GM18951 (cell line): ENCODE measurements around the gene RFC5.
"Not testable (repeated sequence)": the region's sequence is repeated elsewhere in the genome, so short reads cannot be mapped to it uniquely, and the experiment has no call there.

Source experiments
- POLR2A ChIP-seq: IDR thresholded peaks from 4 replicates; pipeline ENCODE4 v1.6.1; 2011; ENCODE audit warnings: mild to moderate bottlenecking; ENCODE audit not compliant: insufficient read length, insufficient read depth; ENCODE audit errors: extremely low read depth
- in situ Hi-C: fragments of 300-500 bp; cut with MboI; formaldehyde crosslinking; loops from one replicate; pipeline ENCODE4 v1.12.0; 2022; ENCODE audit warnings: low sequenced_read_pairs, mixed read lengths, inconsistent platforms; ENCODE audit not compliant: unreplicated experiment

RFC5 gene

DNA sequence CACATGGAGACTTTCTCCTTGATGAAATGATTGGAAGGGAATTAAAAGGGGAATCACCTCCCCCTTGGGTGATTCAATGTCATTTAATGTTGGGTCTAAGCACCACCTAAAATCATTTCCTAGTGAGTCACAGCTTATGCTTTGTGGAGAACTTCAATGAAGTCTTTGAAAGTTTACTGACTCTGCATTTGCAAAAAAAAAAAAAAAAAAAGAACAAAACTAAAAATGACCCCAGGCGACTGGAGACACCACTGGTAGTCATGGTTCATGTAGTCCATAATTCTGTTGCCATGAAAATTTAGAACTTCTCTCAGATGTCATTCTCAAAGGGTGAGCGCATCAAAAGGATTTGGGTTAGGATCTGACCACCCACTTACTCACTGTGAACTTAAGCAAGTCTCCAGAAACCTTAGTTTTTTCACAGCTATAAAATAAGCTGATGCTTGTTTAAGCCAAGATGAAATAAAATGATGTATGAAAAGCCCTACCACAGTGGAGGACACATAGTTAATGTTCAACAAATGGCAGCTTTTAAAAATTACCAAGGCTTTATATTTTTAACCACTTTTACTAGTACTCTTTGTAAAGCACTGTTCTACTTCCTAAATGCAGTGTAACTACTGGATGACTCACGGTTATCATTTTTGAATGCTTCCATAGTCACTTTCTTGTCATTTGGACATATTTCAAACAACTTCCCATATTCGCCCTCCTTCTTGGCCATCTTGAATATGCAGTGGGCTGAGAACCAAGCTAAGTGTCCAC lies 29.6 kb upstream of the RFC5 start:
- no peak for TF ChIP-seq POLR2A
- in situ Hi-C loops, result no loop called here

DNA sequence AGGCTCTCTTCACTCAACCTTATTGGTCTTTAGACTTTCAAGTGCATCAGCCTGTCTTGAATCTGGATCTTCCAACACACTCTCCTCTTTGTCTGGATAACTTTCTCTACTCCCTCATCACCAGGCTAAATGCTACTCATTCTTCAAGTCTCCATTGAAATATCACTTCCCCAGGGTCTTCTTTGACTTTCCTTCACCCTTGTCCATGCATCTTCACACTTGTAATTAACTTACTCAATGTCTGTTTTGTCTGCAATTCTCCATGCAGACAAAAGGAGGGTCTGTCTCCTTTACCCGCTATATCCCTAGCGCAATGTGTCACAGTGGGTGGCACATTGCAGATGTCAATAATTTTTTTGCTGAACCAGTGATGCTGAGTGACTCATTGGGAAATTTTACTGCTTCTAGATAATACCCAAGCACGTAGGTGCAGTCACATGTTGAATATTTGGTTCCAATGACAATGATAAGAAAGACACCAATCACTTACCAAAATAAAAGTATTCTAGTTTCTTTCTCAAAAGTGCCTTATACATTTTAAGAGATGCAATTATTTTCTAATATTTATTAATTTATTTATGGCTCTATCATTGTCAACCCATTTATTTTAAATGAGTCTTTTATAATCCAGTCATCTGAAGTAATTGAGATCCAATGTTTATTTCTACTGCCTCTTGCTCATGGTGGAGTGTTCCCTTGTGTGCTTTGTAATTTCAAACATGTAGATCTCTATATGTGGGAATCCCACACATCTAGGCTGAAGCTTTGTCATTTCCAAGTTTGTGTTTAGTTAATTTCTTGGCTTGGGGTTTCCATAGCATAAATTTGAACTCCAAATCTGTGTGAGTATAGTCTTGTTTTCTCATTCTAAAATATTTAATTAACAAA lies 21.7 kb upstream of the RFC5 start:
- in situ Hi-C loops, result no loop called here

GRCh38 chr12:117998719-117999118 lies 17.8 kb upstream of the RFC5 start:
- no peak for TF ChIP-seq POLR2A
- in situ Hi-C loops, result no loop called here

More for the DNA sequence above, 21.7 kb upstream of the RFC5 start:
- TF ChIP-seq POLR2A, result no peak

DNA sequence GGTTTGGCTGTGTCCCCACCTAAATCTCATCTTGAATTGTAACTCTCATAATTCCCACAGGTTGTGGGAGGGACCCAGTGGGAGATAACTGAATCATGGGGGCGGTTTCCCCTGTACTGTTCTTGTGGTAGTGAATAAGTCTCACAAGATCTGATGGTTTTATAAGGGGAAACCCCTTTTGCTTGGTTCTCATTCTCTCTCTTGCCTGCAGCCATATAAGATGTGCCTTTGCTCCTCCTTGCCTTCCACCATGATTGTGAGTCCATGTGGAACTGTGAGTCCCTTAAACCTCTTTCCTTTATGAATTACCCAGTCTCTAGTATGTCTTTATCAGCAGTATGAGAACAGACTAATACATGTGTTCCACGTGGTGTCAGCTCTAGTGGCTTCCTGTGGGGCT lies 16.7 kb upstream of the RFC5 start:
- in situ Hi-C loops, result not testable (repeated sequence)

DNA sequence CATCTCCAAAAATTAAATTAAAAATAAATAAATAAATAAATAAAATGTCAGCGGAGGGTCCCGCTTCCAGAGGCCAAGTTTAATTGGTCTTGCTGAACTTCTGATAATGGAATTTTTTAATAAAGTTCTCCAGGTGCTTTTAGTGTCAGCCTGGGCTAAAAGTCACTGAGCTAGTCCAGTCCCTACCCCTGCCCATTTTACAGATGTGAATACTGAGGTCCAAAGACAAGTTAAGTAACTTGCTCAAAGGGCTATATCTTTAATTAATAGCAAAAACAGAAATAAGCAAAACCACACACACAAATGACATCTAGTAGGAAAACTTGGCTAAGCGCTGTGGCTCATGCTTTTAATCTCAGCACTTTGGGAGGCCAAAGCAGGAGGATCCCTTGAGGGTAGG lies 5.6 kb upstream of the RFC5 start:
- no peak for TF ChIP-seq POLR2A
- in situ Hi-C loops, result no loop called here

DNA sequence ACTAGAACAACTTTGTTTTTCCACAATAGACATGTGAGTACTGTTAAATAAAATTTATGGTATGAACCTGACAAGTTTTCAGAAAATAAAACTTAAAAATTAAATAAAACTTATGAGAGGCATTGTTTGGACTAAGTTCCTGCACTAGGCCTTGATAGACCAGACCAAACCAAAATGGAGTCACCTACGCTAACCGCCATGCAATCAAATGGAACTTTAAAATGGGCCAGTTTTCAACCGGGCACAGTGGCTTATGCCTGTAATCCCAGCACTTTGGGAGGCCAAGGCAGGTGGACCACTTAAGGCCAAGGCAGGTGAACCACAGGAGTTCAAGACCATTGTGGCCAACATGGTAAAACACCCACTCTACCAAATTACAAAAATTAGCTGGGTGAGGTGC lies 5.1 kb upstream of the RFC5 start:
- TF ChIP-seq POLR2A, result no peak
- in situ Hi-C loops, result no loop called here

DNA sequence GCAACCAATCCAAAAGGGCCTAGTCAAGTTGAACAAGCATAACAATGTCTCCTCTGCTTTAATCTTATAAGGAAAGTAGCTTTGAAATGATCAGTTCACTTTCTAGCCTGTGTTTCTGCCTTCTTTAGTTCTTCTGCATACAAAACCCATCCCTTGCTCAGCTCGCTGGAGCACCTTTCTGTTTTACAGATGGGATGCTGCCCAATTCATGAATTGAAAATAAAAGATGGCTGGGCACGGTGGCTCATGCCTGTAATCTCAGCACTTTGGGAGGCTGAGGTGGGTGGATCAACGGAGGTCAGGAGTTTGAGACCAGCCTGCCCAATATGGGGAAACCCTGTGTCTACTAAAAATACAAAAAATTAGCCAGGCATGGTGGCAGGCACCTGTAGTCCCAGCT lies 4.5 kb upstream of the RFC5 start:
- TF ChIP-seq POLR2A, result no peak
- in situ Hi-C loops, result no loop called here

DNA sequence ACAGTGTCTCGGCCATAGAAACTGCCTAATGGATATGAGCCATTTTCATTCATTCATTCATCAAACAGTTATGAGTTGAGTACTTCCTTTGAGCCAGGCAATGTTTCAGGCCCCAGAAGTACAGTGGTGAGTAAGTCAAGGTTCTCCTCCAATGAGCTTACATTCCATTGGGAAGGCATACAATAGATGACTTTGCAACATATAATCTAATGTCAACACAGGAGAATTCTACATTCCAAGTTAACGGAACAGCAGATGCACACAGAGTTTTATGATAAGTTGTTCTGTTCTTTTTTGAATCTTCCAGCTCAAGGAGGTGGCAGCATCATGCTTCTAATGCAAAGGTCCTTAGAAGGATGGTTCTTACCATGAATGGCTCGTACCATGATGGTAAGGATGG lies 3.2 kb upstream of the RFC5 start:
- in situ Hi-C loops, result no loop called here
- TF ChIP-seq POLR2A, result no peak

DNA sequence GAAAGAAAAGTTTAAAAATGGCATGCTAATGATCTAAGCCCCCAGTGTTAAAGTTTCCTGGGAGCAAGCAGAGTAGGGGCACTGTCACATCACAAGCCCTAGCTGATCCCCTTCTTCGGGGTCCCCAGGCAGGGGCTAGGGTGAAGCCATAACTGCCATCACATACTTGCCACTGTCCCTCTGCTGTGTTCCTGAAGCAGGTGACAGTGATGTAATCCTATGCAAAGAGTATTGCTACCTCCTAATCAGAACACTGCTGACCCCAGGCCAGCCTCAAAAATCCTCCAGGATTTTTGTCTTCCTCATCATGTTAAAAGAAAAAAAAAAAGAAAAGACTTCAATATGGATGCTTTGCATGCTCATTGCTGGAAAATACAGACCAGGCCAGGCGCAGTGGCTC lies 1.2 kb upstream of the RFC5 start:
- in situ Hi-C loops, result no loop called here
- no peak for TF ChIP-seq POLR2A

DNA sequence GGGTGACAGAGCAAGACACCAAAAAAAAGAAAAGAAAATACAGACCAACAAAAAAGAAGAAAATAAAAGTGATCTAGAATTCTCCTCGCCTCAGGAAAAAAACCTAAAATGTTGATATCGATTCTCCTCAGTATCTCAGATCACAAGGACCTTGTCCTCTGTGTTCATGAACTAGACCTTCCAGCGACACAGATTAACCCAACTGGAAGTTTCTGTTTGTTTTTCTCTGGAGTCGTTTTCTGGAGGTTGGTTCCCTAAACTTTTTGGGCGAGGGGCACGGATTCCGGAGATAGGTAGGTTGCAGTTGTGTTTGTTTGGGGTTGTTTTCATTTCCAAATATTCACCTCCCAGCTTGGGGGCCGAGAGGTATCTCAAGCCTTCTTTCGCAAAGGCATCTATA lies 559 bp upstream of the RFC5 start:
- TF ChIP-seq POLR2A, result no peak

DNA sequence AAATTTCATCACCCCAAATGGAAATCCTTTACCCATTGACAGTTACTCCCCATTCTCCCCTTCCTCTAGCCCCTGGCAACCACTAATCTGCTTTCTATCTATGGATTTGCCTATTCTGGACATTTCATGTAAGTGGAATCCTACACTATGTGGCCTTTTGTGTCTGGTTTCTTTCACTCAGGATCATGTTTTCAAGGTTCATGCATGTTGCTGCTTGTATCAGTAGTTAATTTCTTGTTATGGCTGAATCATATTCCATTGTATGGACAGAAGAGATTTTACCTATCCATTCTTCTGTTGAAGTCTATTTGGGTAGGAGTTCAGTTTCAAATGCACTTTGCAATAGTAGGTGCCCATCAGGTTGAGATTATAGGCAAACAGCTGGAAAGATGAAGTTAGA lies 1.4 kb downstream of the RFC5 start:
- no peak for TF ChIP-seq POLR2A
- in situ Hi-C loops, result no loop called here

More for the DNA sequence above, 559 bp upstream of the RFC5 start:
- in situ Hi-C loops, result no loop called here

DNA sequence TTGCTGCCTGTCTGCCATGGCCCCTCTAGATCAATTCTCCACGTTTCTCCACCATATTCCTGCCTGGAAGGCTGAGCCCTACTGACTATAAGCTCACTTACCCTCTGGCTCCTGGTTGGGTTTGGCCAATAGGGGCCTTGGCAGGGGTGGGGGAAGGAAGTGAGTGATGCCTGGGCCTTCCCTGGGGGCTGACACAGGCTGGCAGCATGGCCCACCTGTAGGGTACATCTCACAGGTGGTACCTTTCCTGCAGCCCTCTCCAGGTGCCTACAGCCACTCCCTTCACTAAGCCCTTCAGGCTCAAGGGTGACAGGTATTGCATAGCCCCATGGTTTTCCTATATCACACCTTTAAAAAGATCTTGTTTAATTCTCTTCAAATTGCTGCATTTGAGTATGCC lies 3.5 kb downstream of the RFC5 start:
- in situ Hi-C loops, result no loop called here
- no peak for TF ChIP-seq POLR2A

DNA sequence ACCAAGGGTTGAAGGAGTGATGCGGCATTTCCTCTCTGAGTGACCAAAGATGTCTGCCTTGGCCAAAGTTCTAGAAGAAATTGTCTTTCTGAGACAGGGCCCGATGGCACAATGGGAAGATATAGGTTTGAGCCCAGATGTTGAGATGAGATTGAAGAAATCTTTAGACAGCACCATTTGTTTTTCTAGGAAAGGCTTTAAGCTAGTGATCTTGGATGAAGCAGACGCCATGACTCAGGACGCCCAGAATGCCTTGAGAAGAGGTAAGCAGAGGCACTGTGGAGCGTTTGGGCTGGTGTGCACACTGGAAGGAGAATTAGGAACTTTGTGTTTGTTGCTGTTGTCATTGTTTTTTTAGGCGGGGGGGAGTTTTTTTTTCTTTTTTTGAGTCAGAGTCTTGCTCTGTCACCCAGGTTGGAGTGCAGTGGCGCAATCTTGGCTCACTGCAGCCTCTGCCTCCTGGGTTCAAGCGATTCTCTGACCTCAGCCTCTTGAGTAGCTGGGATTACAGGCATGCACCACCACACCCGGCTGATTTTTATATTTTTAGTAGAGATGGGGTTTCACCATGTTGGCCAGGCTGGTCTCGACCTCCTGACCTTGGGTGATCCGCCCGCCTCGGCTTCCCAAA lies 5.7 kb downstream of the RFC5 start:
- in situ Hi-C loops, result not testable (repeated sequence)

GRCh38 chr12:118022728-118023109 lies 6.2 kb downstream of the RFC5 start:
- no peak for TF ChIP-seq POLR2A
- in situ Hi-C loops, result no loop called here
